Spleen (tissue), 7 donors: ENCODE data around the gene CAPN6.

Source experiments
- POLR2A ChIP-seq, 3 donors: fragments of 450-650 bp; IDR thresholded peaks; one replicate each; pipeline ENCODE4 v1.5.1; 2017; ENCODE audit warnings: antibody characterized with exemption in 3 of 3, mild to moderate bottlenecking in 1 of 3
- POLR2AphosphoS5 ChIP-seq, 3 donors: sonication (generic); formaldehyde crosslinking; IDR thresholded peaks; one replicate each; pipeline ENCODE4 v1.5.1; 2017; ENCODE audit warnings: antibody characterized with exemption in 3 of 3
- TF ChIP-seq, protein P1 (sequence below), 11 experiments: fragments of 200-600 bp in 7 of 11; fragments of 450-650 bp in 4 of 11; sonication (generic) in 4 of 11; IDR thresholded peaks in 8 of 11; conservative IDR thresholded peaks in 3 of 11; 1 replicate in 7 of 11; 2 replicates in 4 of 11; pipeline versions ENCODE4 v1.4.0 to v1.8.0; 2016 to 2021; ENCODE audit warnings: antibody characterized with exemption in 11 of 11, inconsistent platforms in 4 of 11, mild to moderate bottlenecking in 1 of 11
- donor health status: DM: no; HTN: no; CAD: no; lungs with moderate emphysema.
- donor health status: DM: no; HTN: no; CAD: no.
- donor health status: DM: no; HTN: no; CAD: no.

DNA sequence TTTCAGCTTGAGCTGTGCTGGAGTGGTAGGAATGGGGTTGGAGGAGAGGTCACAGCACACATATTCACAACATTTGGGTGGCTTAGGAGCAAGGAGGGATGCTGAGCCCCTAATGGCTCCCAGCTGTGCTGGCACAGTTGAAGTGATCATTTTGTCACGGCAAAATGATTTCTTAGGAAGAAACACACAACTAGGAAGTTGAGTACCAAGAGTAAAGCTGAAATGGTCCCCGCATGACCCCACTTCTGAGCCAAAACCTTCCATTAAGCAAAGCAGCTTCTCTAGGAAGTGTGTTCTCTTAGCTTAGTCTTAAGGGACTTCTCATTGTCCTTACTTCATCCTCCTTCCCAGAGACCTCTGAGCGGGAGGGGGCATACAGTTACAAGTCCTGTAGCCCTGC lies 12.6 kb downstream of the CAPN6 start:
- TF ChIP-seq POLR2A (IDR thresholded peaks at IDR 0.05) (no peak), POLR2AphosphoS5 (IDR thresholded peaks at IDR 0.05) (peak in 1 of 3 donors; percentile 7)
- TF ChIP-seq, protein P1, sequence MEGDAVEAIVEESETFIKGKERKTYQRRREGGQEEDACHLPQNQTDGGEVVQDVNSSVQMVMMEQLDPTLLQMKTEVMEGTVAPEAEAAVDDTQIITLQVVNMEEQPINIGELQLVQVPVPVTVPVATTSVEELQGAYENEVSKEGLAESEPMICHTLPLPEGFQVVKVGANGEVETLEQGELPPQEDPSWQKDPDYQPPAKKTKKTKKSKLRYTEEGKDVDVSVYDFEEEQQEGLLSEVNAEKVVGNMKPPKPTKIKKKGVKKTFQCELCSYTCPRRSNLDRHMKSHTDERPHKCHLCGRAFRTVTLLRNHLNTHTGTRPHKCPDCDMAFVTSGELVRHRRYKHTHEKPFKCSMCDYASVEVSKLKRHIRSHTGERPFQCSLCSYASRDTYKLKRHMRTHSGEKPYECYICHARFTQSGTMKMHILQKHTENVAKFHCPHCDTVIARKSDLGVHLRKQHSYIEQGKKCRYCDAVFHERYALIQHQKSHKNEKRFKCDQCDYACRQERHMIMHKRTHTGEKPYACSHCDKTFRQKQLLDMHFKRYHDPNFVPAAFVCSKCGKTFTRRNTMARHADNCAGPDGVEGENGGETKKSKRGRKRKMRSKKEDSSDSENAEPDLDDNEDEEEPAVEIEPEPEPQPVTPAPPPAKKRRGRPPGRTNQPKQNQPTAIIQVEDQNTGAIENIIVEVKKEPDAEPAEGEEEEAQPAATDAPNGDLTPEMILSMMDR (IDR thresholded peaks at IDR 0.05 in 8 of 11, conservative IDR thresholded peaks at IDR 0.05 in 3 of 11), result no peak
